GM18951 (cell line): ENCODE results near the gene ARRDC3.

Source experiments
- POLR2A ChIP-seq: IDR thresholded peaks from 4 replicates; pipeline ENCODE4 v1.6.1; 2011; ENCODE audit warnings: mild to moderate bottlenecking; ENCODE audit not compliant: insufficient read length, insufficient read depth; ENCODE audit errors: extremely low read depth
- in situ Hi-C: fragments of 300-500 bp; cut with MboI; formaldehyde crosslinking; loops from one replicate; pipeline ENCODE4 v1.12.0; 2022; ENCODE audit warnings: low sequenced_read_pairs, mixed read lengths, inconsistent platforms; ENCODE audit not compliant: unreplicated experiment

ARRDC3 gene

GRCh38 chr5:91403438-91403837 lies 20.3 kb upstream of the ARRDC3 start:
- in situ Hi-C loops = no loop called here
- TF ChIP-seq POLR2A = no peak

GRCh38 chr5:91401175-91401574 lies 18.1 kb upstream of the ARRDC3 start:
- in situ Hi-C loops = no loop called here
- no peak for TF ChIP-seq POLR2A

GRCh38 chr5:91397791-91398190 lies 14.7 kb upstream of the ARRDC3 start:
- in situ Hi-C loops = no loop called here
- TF ChIP-seq POLR2A = no peak

GRCh38 chr5:91390268-91390667 lies 7.2 kb upstream of the ARRDC3 start:
- in situ Hi-C loops = no loop called here
- TF ChIP-seq POLR2A = no peak

DNA sequence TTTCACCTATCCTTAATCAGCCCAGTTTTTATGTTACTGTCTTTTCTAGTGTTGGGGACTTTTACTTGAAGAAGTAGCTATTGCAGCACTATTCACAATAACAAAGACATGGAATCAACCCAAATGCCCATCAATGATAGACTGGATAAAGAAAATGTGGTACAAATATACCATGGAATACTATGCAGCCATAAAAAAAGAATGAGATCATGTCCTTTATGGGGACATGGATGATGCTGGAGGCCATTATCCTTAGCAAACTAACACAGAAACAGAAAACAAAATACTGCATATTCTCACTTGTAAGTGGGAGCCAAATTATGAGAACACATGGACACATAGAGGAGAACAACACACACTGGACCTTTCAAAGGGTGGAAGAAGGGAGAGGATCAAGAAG lies 6.4 kb upstream of the ARRDC3 start:
- in situ Hi-C loops = loop anchor here (5.0 to 10.0 kb wide), 2 partner anchors 165 to 287 kb away; no protein-coding TSS in a partner anchor

GRCh38 chr5:91388362-91388761 lies 5.2 kb upstream of the ARRDC3 start:
- in situ Hi-C loops = loop anchor here (5.0 to 10.0 kb wide), 2 partner anchors 164 to 286 kb away; no protein-coding TSS in a partner anchor
- no peak for TF ChIP-seq POLR2A

GRCh38 chr5:91386120-91386519 lies 3.0 kb upstream of the ARRDC3 start:
- TF ChIP-seq POLR2A = no peak
- in situ Hi-C loops = loop anchor here (5.0 to 10.0 kb wide), 2 partner anchors 161 to 284 kb away; no protein-coding TSS in a partner anchor

DNA sequence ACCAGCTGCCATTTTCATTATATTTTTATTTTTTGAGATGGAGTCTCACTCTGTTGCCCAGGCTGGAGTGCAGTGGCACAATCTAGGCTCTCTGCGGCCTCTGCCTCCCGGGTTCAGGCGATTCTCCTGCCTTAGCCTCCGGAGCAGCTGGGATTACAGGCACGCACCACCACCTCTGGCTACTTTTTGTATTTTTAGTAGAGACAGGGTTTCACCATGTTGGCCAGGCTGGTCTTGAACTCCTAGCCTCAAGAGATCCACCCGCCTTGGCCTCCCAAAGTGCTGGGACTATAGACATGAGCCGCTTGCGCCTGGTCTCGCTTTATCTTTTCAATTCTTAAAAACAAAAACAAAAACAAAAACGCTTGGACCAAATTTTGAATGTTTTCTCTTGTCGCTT lies 2.5 kb upstream of the ARRDC3 start:
- in situ Hi-C loops = loop anchor here (5.0 to 10.0 kb wide), 2 partner anchors 161 to 283 kb away; no protein-coding TSS in a partner anchor

- no peak for TF ChIP-seq POLR2A
- in situ Hi-C loops = loop anchor here (5.0 to 10.0 kb wide), 2 partner anchors 160 to 283 kb away; no protein-coding TSS in a partner anchor
These were observed 1.7 kb upstream of the ARRDC3 start for GRCh38 chr5:91384671-91385430.

GRCh38 chr5:91383956-91384300 lies 811 bp upstream of the ARRDC3 start:
- no peak for TF ChIP-seq POLR2A
- in situ Hi-C loops = loop anchor here (10.0 kb wide), 1 partner anchor 159 kb away; no protein-coding TSS in a partner anchor

DNA sequence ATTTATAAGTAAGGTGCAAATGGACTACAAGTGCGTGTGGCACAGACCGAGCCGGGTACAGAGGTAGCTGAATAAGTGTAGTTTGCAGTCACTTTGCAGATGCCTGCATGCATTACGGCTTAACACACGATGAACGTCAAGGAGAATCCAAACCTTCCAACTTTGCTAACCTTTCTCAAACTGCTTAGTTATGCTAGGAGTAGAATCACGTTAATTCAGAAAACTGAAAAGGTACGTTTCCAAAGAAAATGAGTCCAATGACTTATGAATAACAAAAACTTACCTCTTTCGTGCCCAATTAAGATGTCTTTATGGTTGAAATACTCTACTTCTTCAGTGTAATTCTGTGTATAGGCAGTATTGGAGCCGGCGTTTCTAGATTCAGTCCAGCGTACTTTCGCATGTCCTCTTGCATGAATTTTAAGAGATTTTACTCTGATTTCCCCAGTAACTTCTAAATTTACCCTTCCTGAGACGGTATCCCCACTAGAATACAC lies 539 bp downstream of the ARRDC3 start:
- in situ Hi-C loops = loop anchor here (10.0 kb wide), 1 partner anchor 158 kb away; no protein-coding TSS in a partner anchor
- no peak for TF ChIP-seq POLR2A

GRCh38 chr5:91381774-91382359 lies 1.2 kb downstream of the ARRDC3 start:
- in situ Hi-C loops = loop anchor here (10.0 kb wide), 1 partner anchor 157 kb away; no protein-coding TSS in a partner anchor

GRCh38 chr5:91381239-91381773 lies 1.8 kb downstream of the ARRDC3 start:
- TF ChIP-seq POLR2A = no peak
- in situ Hi-C loops = loop anchor here (10.0 kb wide), 1 partner anchor 157 kb away; no protein-coding TSS in a partner anchor

More at GRCh38 chr5:91381774-91382359, 1.2 kb downstream of the ARRDC3 start:
- TF ChIP-seq POLR2A = peak; percentile 46
